Uterus (tissue), 4 donors: ENCODE results near the gene FBXO11. TPM values are rescaled to one million over a fixed set of nuclear protein-coding genes. Genes with fewer than 3 reads are reported as not detected.

ENCODE experiments used
- DNase-seq, 2 donors: peaks; one replicate each; pipeline ENCODE4 v3.0.0-alpha.2; 2019 to 2020
- H3K27ac ChIP-seq, 2 donors: fragments of 200-600 bp; sonication (generic); 1 replicate in 1 of 2; 2 replicates in 1 of 2; pipeline ENCODE4 v1.5.1; 2016 to 2018
- H3K27me3 ChIP-seq, 2 donors: fragments of 200-600 bp; sonication (generic); one replicate each; pipeline ENCODE4 v1.5.1; 2018 to 2019; ENCODE audit warnings: control low read depth in 1 of 2
- H3K36me3 ChIP-seq, 2 donors: fragments of 200-600 bp; sonication (generic); one replicate each; pipeline ENCODE4 v1.5.1; 2019; ENCODE audit warnings: control low read depth in 1 of 2
- H3K4me1 ChIP-seq, 2 donors: fragments of 200-600 bp; sonication (generic); one replicate each; pipeline ENCODE4 v1.5.1; 2018 to 2019; ENCODE audit warnings: control low read depth in 1 of 2
- H3K4me3 ChIP-seq, 2 donors: fragments of 200-600 bp; sonication (generic); 1 replicate in 1 of 2; 2 replicates in 1 of 2; pipeline ENCODE4 v1.5.1; 2018 to 2019; ENCODE audit warnings: mild to moderate bottlenecking in 1 of 2
- H3K9me3 ChIP-seq, 2 donors: fragments of 200-600 bp; sonication (generic); one replicate each; pipeline ENCODE4 v1.5.1; 2019; ENCODE audit warnings: control low read depth in 1 of 2
- CTCF ChIP-seq, 4 experiments: fragments of 200-600 bp in 2 of 4; fragments of 450-650 bp in 2 of 4; sonication (generic) in 2 of 4; IDR thresholded peaks; one replicate each; pipeline ENCODE4 v1.5.1; 2016 to 2019; ENCODE audit warnings: antibody characterized with exemption in 4 of 4, mild to moderate bottlenecking in 2 of 4, moderate library complexity in 1 of 4
- POLR2A ChIP-seq, 2 donors: fragments of 450-650 bp; IDR thresholded peaks; one replicate each; pipeline ENCODE4 v1.6.1; 2016; ENCODE audit warnings: antibody characterized with exemption in 2 of 2, mild to moderate bottlenecking in 1 of 2, moderate library complexity in 1 of 2
- intact Hi-C: fragments of 100-400 bp; cut with DNase I; formaldehyde crosslinking; loops from one replicate; pipeline ENCODE4 v1.15.1; 2023; ENCODE audit warnings: low total_unique reads
- total RNA-seq, 4 donors: library from RNA; depleted of rRNA in 3 of 4; stranded (reverse); fragments of >200 nt in 3 of 4; gene quantifications; one replicate each; pipeline versions ENCODE4 v1.1.0 to v1.2.4, GENCODE V29; 2014 to 2023
- donor health status: DM: yes; HTN: yes; CAD: no.

FBXO11 gene
- total RNA-seq, 4 donors from 2014 or later, result 27.4 to 140 (median 67.3) TPM

GRCh38 chr2:47803363-47803762 lies 102.9 kb downstream of the FBXO11 start:
- TF ChIP-seq CTCF (IDR thresholded peaks at IDR 0.05) (no peak), POLR2A (IDR thresholded peaks at IDR 0.05) (no peak)

DNA sequence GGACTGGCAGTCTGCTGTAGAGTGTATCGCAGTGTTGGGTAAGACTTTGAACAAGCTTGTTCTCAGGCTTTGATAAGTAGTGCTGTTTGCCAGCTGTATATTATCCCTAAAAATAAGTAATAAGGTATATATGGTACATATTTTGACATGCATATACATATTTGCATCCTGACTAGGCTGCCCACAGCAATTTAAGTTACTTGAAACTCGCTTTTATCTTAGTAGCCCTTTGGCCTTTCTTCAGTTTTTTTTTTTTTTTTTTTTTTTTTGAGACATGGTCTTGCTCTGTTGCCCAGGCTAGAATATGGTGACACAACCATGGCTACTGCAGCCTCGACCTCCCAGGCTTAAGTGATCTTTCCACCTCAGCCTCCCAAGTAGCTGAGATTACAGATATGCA lies 105.2 kb downstream of the FBXO11 start:
- intact Hi-C loops, result no loop called here
- no peak overlapping the region for H3K4me3 ChIP-seq
- TF ChIP-seq POLR2A (IDR thresholded peaks at IDR 0.05) (no peak), CTCF (IDR thresholded peaks at IDR 0.05) (no peak)
- no peaks in the 10 kb centered on the region for H3K4me1 ChIP-seq
- H3K27ac ChIP-seq, result no peak overlapping the region
- no peaks in the 10 kb centered on the region for H3K27me3 ChIP-seq
- no peak for DNase-seq
- no peaks in the 10 kb centered on the region for H3K36me3 ChIP-seq
- peaks cover 0 to 7% of the 10 kb centered on the region in 2 donors for H3K9me3 ChIP-seq

More at GRCh38 chr2:47803363-47803762, 102.9 kb downstream of the FBXO11 start:
- H3K4me1 ChIP-seq, result no peaks in the 10 kb centered on the region
- no peak overlapping the region for H3K27ac ChIP-seq
- no peak for DNase-seq
- H3K4me3 ChIP-seq, result no peak overlapping the region
- no peaks in the 10 kb centered on the region for H3K27me3 ChIP-seq
- intact Hi-C loops, result no loop called here
- H3K36me3 ChIP-seq, result no peaks in the 10 kb centered on the region
- peaks cover 0 to 7% of the 10 kb centered on the region in 2 donors for H3K9me3 ChIP-seq

GRCh38 chr2:47799031-47799609 lies 107.2 kb downstream of the FBXO11 start:
- no peak for DNase-seq
- no peak for TF ChIP-seq POLR2A (IDR thresholded peaks at IDR 0.05)
- TF ChIP-seq CTCF (IDR thresholded peaks at IDR 0.05), result no peak
- Histone ChIP-seq H3K27me3 (no peaks in the 10 kb centered on the region), H3K4me1 (no peaks in the 10 kb centered on the region), H3K9me3 (peaks cover 0 to 7% of the 10 kb centered on the region in 2 donors), H3K27ac (no peak overlapping the region), H3K36me3 (no peaks in the 10 kb centered on the region), H3K4me3 (no peak overlapping the region)
- intact Hi-C loops, result no loop called here

DNA sequence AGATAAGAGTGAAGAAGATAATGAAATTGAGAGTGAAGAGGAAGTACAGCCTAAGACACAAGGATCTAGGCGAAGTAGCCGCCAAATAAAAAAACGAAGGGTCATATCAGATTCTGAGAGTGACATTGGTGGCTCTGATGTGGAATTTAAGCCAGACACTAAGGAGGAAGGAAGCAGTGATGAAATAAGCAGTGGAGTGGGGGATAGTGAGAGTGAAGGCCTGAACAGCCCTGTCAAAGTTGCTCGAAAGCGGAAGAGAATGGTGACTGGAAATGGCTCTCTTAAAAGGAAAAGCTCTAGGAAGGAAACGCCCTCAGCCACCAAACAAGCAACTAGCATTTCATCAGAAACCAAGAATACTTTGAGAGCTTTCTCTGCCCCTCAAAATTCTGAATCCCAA lies 107.7 kb downstream of the FBXO11 start:
- Histone ChIP-seq H3K36me3 (no peaks in the 10 kb centered on the region), H3K27me3 (no peaks in the 10 kb centered on the region), H3K4me3 (no peak overlapping the region), H3K9me3 (peaks cover 0 to 7% of the 10 kb centered on the region in 2 donors), H3K4me1 (no peaks in the 10 kb centered on the region), H3K27ac (no peak overlapping the region)
- no peak for DNase-seq
- TF ChIP-seq POLR2A (IDR thresholded peaks at IDR 0.05) (no peak), CTCF (IDR thresholded peaks at IDR 0.05) (no peak)
- intact Hi-C loops, result no loop called here

GRCh38 chr2:47796090-47796697 lies 110.1 kb downstream of the FBXO11 start:
- H3K27ac ChIP-seq, result no peak overlapping the region
- DNase-seq, result no peak
- no peaks in the 10 kb centered on the region for H3K4me1 ChIP-seq
- TF ChIP-seq CTCF (IDR thresholded peaks at IDR 0.05) (no peak), POLR2A (IDR thresholded peaks at IDR 0.05) (no peak)
- intact Hi-C loops, result no loop called here
- no peaks in the 10 kb centered on the region for H3K9me3 ChIP-seq
- no peak overlapping the region for H3K4me3 ChIP-seq
- no peaks in the 10 kb centered on the region for H3K36me3 ChIP-seq
- H3K27me3 ChIP-seq, result no peaks in the 10 kb centered on the region
